Measurements from ENCODE around the gene ETFB. TPM values are rescaled to one million over a fixed set of nuclear protein-coding genes. Genes with fewer than 3 reads are reported as not detected.

ETFB gene
- polyA plus RNA-seq, 1 of the 3 experiments (the other 2 are of a cell fraction), result 169 TPM

DNA sequence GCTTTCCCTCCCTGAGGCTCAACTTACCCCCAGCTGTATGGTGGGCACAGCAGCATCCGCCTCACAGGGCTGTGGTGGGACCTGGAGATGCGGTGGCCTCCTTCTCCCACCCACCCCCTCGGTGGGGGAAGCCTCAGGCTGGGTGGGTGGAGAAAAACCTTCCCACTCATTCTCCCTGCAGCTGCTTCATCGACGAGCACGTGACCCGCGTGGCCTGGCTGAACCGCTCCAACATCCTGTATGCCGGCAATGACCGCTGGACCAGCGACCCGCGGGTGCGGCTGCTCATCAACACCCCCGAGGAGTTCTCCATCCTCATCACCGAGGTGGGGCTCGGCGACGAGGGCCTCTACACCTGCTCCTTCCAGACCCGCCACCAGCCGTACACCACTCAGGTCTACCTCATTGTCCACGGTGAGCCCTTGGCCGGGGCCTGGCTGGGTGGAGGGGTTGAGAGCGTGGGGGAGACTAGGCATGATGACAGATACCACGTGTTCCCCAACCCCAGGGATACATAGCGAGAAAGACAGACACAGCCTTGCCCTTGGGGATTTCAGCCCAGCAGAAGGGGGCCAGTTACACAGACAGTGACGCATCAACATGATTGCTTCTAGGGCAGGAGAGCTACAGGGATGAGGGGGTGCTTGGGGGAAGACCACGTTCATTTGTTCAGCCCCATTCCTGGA, 42.6 kb downstream of the ETFB start:
- no peak for DNase-seq
- CTCF ChIA-PET, result interaction anchor here (1.2 kb wide), 1 partner anchor 116 kb away, joined by 3 read pairs; no protein-coding TSS in a partner anchor

DNA sequence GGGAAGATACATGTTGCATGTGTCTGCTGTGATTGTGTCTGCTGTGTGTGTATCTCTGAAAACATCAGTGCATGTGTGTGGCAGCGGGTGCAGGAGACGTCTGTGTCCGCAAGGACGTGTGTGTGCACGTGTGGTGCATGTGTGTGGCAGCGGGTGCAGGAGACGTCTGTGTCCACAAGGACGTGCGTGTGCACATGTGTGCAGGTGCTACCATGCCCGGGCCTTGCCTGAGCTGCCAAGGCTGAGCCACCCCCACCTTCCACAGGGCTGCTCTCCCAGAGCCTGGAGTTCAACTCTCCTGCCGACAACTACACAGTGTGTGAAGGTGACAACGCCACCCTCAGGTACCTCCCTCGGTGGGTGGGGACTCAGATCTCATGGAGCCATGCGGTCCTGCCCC, 44.4 kb downstream of the ETFB start:
- Histone ChIP-seq H3K36me3 (replicated peaks in 1 of 2; ENCODE audit: control insufficient read depth in 1 of 2, insufficient read depth in 2 of 2, low read length in 1 of 2) (no peaks in the 10 kb centered on the region), H2AFZ (ENCODE audit: low read depth) (no peak overlapping the region), H3K4me2 (no peak overlapping the region), H3K9ac (no peak overlapping the region), H3K27me3 (ENCODE audit: insufficient read depth) (no peaks in the 10 kb centered on the region), H3F3A (replicated peaks; ENCODE audit: insufficient read depth) (no peaks in the 10 kb centered on the region), H4K20me1 (ENCODE audit: insufficient read depth) (no peaks in the 10 kb centered on the region), H3K27ac (ENCODE audit: low read depth in 2 of 2, low read length in 1 of 2) (no peak overlapping the region), H3K9me3 (no peaks in the 10 kb centered on the region), H3K9me2 (no peaks in the 10 kb centered on the region), H3K4me3 (ENCODE audit: low read depth in 2 of 2, low read length in 1 of 2) (no peak overlapping the region), H3K4me1 (ENCODE audit: control insufficient read depth in 1 of 2, insufficient read depth in 2 of 2, low read depth in 1 of 2, low read length in 1 of 2) (peaks cover 0 to 17% of the 10 kb centered on the region in 2 experiments; a peak in 1 of 4 replicates), H3K79me2 (ENCODE audit: insufficient read depth) (no peaks in the 10 kb centered on the region)
- TF ChIP-seq TAF1 (IDR thresholded peaks at IDR 0.05; ENCODE audit: borderline replicate concordance, low read depth, low read length) (no peak), FOSL2 (IDR thresholded peaks at IDR 0.05; ENCODE audit: borderline replicate concordance, low read depth) (no peak), ELF1 (IDR thresholded peaks at IDR 0.05) (no peak), YY1 (IDR thresholded peaks at IDR 0.05; ENCODE audit: low read depth) (no peak), CHD2 (IDR thresholded peaks at IDR 0.05; ENCODE audit: low read length, partially characterized antibody) (no peak), TEAD4 (IDR thresholded peaks at IDR 0.05; ENCODE audit: borderline replicate concordance, insufficient read depth) (no peak), RXRA (IDR thresholded peaks at IDR 0.05; ENCODE audit: borderline replicate concordance, low read depth) (no peak), RAD21 (IDR thresholded peaks at IDR 0.05; ENCODE audit: low read length) (no peak), GABPA (IDR thresholded peaks at IDR 0.05; ENCODE audit: low read depth) (no peak), RCOR1 (IDR thresholded peaks at IDR 0.05; ENCODE audit: low read length) (no peak), GATA2 (CRISPR knock-in tag; IDR thresholded peaks at IDR 0.05) (no peak), NFIC (IDR thresholded peaks at IDR 0.05; ENCODE audit: borderline replicate concordance) (no peak)
- TF ChIP-seq, protein P1, sequence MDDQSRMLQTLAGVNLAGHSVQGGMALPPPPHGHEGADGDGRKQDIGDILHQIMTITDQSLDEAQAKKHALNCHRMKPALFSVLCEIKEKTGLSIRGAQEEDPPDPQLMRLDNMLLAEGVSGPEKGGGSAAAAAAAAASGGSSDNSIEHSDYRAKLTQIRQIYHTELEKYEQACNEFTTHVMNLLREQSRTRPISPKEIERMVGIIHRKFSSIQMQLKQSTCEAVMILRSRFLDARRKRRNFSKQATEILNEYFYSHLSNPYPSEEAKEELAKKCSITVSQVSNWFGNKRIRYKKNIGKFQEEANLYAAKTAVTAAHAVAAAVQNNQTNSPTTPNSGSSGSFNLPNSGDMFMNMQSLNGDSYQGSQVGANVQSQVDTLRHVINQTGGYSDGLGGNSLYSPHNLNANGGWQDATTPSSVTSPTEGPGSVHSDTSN (IDR thresholded peaks at IDR 0.05), result no peak
- TF ChIP-seq, protein P2, sequence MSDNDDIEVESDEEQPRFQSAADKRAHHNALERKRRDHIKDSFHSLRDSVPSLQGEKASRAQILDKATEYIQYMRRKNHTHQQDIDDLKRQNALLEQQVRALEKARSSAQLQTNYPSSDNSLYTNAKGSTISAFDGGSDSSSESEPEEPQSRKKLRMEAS (IDR thresholded peaks at IDR 0.05; ENCODE audit: low read depth), result no peak
- no peak for DNase-seq
- ChIA-PET CTCF (no interaction called here), POLR2A (no interaction called here)
- WGBS (ENCODE audit: low lambda C conversion rate), result 52% methylated on average over 12 of the region's 14 CpGs

More for the DNA sequence above, 42.6 kb downstream of the ETFB start:
- Histone ChIP-seq H3F3A (replicated peaks; ENCODE audit: insufficient read depth) (no peaks in the 10 kb centered on the region), H3K9me3 (no peaks in the 10 kb centered on the region), H3K4me1 (ENCODE audit: control insufficient read depth in 1 of 2, insufficient read depth in 2 of 2, low read depth in 1 of 2, low read length in 1 of 2) (peaks cover 0 to 17% of the 10 kb centered on the region in 2 experiments; a peak in 1 of 4 replicates), H3K27ac (ENCODE audit: low read depth in 2 of 2, low read length in 1 of 2) (no peak overlapping the region), H3K9ac (no peak overlapping the region), H3K9me2 (no peaks in the 10 kb centered on the region), H3K79me2 (ENCODE audit: insufficient read depth) (no peaks in the 10 kb centered on the region), H3K27me3 (ENCODE audit: insufficient read depth) (no peaks in the 10 kb centered on the region), H3K36me3 (replicated peaks in 1 of 2; ENCODE audit: control insufficient read depth in 1 of 2, insufficient read depth in 2 of 2, low read length in 1 of 2) (no peaks in the 10 kb centered on the region), H3K4me2 (no peak overlapping the region), H2AFZ (ENCODE audit: low read depth) (no peak overlapping the region), H3K4me3 (ENCODE audit: low read depth in 2 of 2, low read length in 1 of 2) (no peak overlapping the region), H4K20me1 (ENCODE audit: insufficient read depth) (no peaks in the 10 kb centered on the region)
- 47% methylated on average over 25 of the region's 29 CpGs for WGBS (ENCODE audit: low lambda C conversion rate)
- POLR2A ChIA-PET, result no interaction called here
- TF ChIP-seq, protein P3, sequence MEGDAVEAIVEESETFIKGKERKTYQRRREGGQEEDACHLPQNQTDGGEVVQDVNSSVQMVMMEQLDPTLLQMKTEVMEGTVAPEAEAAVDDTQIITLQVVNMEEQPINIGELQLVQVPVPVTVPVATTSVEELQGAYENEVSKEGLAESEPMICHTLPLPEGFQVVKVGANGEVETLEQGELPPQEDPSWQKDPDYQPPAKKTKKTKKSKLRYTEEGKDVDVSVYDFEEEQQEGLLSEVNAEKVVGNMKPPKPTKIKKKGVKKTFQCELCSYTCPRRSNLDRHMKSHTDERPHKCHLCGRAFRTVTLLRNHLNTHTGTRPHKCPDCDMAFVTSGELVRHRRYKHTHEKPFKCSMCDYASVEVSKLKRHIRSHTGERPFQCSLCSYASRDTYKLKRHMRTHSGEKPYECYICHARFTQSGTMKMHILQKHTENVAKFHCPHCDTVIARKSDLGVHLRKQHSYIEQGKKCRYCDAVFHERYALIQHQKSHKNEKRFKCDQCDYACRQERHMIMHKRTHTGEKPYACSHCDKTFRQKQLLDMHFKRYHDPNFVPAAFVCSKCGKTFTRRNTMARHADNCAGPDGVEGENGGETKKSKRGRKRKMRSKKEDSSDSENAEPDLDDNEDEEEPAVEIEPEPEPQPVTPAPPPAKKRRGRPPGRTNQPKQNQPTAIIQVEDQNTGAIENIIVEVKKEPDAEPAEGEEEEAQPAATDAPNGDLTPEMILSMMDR (IDR thresholded peaks at IDR 0.05), result no peak
- TF ChIP-seq SMC3 (IDR thresholded peaks at IDR 0.05; ENCODE audit: low read depth, low read length), result no peak
- no peak for TF ChIP-seq RAD21 (IDR thresholded peaks at IDR 0.05; ENCODE audit: low read length)
